ENCODE results near the gene ACTN1.

- TF ChIP-seq CTCF (IDR thresholded peaks at IDR 0.05; ENCODE audit: low read length) (no peak), EZH2 (IDR thresholded peaks at IDR 0.05; ENCODE audit: borderline replicate concordance, low read length) (no peak)
Observed at GRCh38 chr14:68943107-68943506, 36.0 kb downstream of the ACTN1 start.
